Measurements from ENCODE around the gene ARL4C. TPM values are rescaled to one million over a fixed set of nuclear protein-coding genes. Genes with fewer than 3 reads are reported as not detected.

Gene ARL4C
- total and polyA plus RNA-seq, 2 of the 8 experiments (the other 6 are each of a cell fraction or from before 2014, with no cell fraction given), result 7.0 to 16.9 TPM

DNA sequence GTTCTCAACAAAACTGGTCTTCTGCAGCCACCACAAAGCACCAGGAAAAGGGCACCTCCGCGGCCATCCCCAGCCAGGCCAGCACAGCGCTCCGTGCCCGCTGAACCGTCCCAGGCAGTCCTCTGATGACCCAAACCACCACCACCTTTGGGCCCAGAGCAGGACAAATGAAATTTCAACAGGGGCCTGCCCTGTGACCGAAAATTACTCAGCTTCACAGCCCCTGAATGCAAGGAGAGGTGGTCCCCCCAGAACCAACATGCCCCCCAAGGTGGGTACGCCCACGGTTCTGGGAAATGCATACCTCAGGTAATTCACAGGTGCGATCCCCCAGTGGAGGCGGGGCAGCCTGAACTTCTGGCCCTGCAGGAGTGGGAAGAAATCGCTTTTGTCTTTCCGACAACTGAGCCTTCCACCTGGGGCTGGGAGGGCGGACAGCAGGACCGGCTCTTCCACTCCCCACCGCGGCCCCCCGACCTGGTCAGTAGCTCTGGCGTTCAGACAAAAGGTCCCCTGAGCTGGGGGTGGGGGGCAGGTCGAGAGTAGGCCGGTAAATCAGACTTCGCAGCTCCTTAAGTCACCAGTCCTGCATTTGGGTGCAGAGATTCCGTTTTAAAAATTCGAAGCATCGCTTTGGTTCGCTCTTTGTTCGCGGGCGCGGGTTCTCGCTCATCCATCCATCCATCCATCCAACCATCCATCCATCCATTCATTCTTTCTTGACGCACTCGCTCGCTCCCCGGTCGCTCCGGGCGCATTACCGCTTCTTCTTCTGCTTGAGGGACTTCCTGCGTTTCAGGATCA is 1.4 kb downstream of the ARL4C start:
- DNase-seq (ENCODE audit: low read depth in 1 of 2, low spot score in 2 of 2) (peak in 1 of 2 experiments; percentile 73), FAIRE-seq (no peak)
- H2BK12ac ChIP-seq (ENCODE audit: low read depth, low read length), result peak overlapping the region; percentile 97; the same call in 1 of the 2 replicates
- peak overlapping the region; percentile 83 for H4K91ac ChIP-seq (replicated peaks; ENCODE audit: insufficient read length, low read length)
- H3K36me3 ChIP-seq (ENCODE audit: control insufficient read depth in 2 of 4, insufficient read depth in 4 of 4, low read length in 3 of 4), result no peaks in the 10 kb centered on the region
- no peak overlapping the region for H2BK15ac ChIP-seq (ENCODE audit: low read length)
- peak overlapping the region; percentile 97; the same call in 1 of the 2 replicates for H3K18ac ChIP-seq (ENCODE audit: extremely low read depth, low read length)
- peaks cover 22% of the 10 kb centered on the region for H3K23me2 ChIP-seq (ENCODE audit: low read depth, low read length)
- no peak overlapping the region for H2AFZ ChIP-seq (ENCODE audit: low read length)
- peak overlapping the region; percentile 37 to 81 (median 71) for H3K9ac ChIP-seq (replicated peaks in 1 of 4; ENCODE audit: extremely low read depth in 1 of 4, low read depth in 3 of 4, low read length in 3 of 4)
- no peak overlapping the region for H2BK120ac ChIP-seq (replicated peaks; ENCODE audit: low read depth, low read length)
- H3K79me1 ChIP-seq (ENCODE audit: low read depth, low read length), result peaks cover 3% of the 10 kb centered on the region
- peaks cover 6 to 15% of the 10 kb centered on the region in 2 experiments for H4K20me1 ChIP-seq (replicated peaks in 1 of 2; ENCODE audit: control insufficient read depth in 1 of 2, insufficient read depth in 2 of 2, low read length in 2 of 2)
- peak overlapping the region; percentile 52 for H3K56ac ChIP-seq (replicated peaks; ENCODE audit: insufficient read length, low read depth, low read length)
- POLR2A ChIA-PET (ENCODE audit: partially characterized antibody), result interaction anchor here (0.7 to 1.2 kb wide), 5 partner anchors 9 to 337 kb away, joined by 3 read pairs; no protein-coding TSS in a partner anchor
- CTCF ChIA-PET (ENCODE audit: partially characterized antibody), result interaction anchor here (1.0 to 1.6 kb wide), 5 partner anchors 53 to 229 kb away, joined by 3 to 5 read pairs (median 4); no protein-coding TSS in a partner anchor
- H3K14ac ChIP-seq (ENCODE audit: insufficient read length), result peak overlapping the region; percentile 34
- peak overlapping the region; percentile 57; the same call in 1 of the 2 replicates for H2AK5ac ChIP-seq (ENCODE audit: low read depth, low read length)
- WGBS, 2 experiments (ENCODE audit: extremely low coverage in 1 of 2, insufficient coverage in 1 of 2, insufficient read length in 1 of 2, insufficient replicate concordance in 2 of 2, low coverage in 1 of 2, low lambda C conversion rate in 2 of 2, missing lambda C conversion rate in 1 of 2), result 4% methylated on average over 36 of the region's 40 CpGs; no CpG with 5 or more reads in 1 of the 2 experiments
- peak overlapping the region; percentile 68 to 91 (median 81) for H3K4me3 ChIP-seq (ENCODE audit: extremely low read depth in 1 of 4, insufficient read depth in 2 of 4, low read depth in 3 of 4, low read length in 4 of 4)
- H3K4ac ChIP-seq (replicated peaks; ENCODE audit: insufficient read length, low read depth, low read length), result no peak overlapping the region
- H2BK5ac ChIP-seq (ENCODE audit: low read depth, low read length), result peak overlapping the region; percentile 66; the same call in 1 of the 2 replicates
- peaks cover 0 to 48% of the 10 kb centered on the region in 2 experiments; a peak in 3 of 4 replicates for H3K79me2 ChIP-seq (ENCODE audit: control insufficient read depth in 1 of 2, insufficient read depth in 2 of 2, low read length in 2 of 2)
- H2BK20ac ChIP-seq (ENCODE audit: low read length), result no peak overlapping the region
- no peak overlapping the region for H3K27ac ChIP-seq (ENCODE audit: low read depth, low read length)
- H3K4me2 ChIP-seq (ENCODE audit: insufficient read depth in 1 of 2, low read depth in 2 of 2, low read length in 2 of 2), result peak overlapping the region; percentile 93 to 95
- H4K8ac ChIP-seq (ENCODE audit: extremely low read depth, insufficient read depth, low read length), result peak overlapping the region; percentile 15; the same call in 1 of the 2 replicates
- H4K5ac ChIP-seq (ENCODE audit: insufficient read length, low read depth, low read length), result no peak overlapping the region
- H3K4me1 ChIP-seq (replicated peaks in 1 of 4; ENCODE audit: control insufficient read depth in 3 of 4, insufficient read depth in 4 of 4, low read length in 3 of 4), result peaks cover 0 to 12% (median 3%) of the 10 kb centered on the region in 4 experiments; a peak in 5 of 7 replicates
- H3K23ac ChIP-seq (ENCODE audit: insufficient read length), result no peak overlapping the region
- H3K27me3 ChIP-seq (replicated peaks in 1 of 4; ENCODE audit: control insufficient read depth in 3 of 4, extremely low read depth in 1 of 4, insufficient read depth in 3 of 4, low read length in 3 of 4), result peaks cover 0 to 11% (median 3%) of the 10 kb centered on the region in 4 experiments; a peak in 4 of 7 replicates
- no peaks in the 10 kb centered on the region for H3K9me3 ChIP-seq (ENCODE audit: insufficient read depth in 2 of 2, low read depth in 1 of 2, low read length in 1 of 2)
- TF ChIP-seq FOSL1 (IDR thresholded peaks at IDR 0.05; ENCODE audit: insufficient read depth, low read depth, low read length), result no peak
- TF ChIP-seq, protein P1, sequence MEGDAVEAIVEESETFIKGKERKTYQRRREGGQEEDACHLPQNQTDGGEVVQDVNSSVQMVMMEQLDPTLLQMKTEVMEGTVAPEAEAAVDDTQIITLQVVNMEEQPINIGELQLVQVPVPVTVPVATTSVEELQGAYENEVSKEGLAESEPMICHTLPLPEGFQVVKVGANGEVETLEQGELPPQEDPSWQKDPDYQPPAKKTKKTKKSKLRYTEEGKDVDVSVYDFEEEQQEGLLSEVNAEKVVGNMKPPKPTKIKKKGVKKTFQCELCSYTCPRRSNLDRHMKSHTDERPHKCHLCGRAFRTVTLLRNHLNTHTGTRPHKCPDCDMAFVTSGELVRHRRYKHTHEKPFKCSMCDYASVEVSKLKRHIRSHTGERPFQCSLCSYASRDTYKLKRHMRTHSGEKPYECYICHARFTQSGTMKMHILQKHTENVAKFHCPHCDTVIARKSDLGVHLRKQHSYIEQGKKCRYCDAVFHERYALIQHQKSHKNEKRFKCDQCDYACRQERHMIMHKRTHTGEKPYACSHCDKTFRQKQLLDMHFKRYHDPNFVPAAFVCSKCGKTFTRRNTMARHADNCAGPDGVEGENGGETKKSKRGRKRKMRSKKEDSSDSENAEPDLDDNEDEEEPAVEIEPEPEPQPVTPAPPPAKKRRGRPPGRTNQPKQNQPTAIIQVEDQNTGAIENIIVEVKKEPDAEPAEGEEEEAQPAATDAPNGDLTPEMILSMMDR (IDR thresholded peaks at IDR 0.05; ENCODE audit: control extremely low read depth in 1 of 3, insufficient read depth in 1 of 3, low read depth in 1 of 3, low read length in 3 of 3), result no peak
- no peak for TF ChIP-seq CBX8 (IDR thresholded peaks at IDR 0.05; ENCODE audit: borderline replicate concordance, low read depth, low read length)
- no peak for TF ChIP-seq JUND (IDR thresholded peaks at IDR 0.05; ENCODE audit: low read length)
- TF ChIP-seq CEBPB (IDR thresholded peaks at IDR 0.05; ENCODE audit: low read depth, low read length), result no peak
- TF ChIP-seq EP300 (IDR thresholded peaks at IDR 0.05; ENCODE audit: borderline replicate concordance in 1 of 2, low read depth in 2 of 2, low read length in 2 of 2), result peak in 1 of 2 experiments; percentile 46; a peak in 1 of 3 replicates
- no peak for TF ChIP-seq CBX5 (IDR thresholded peaks at IDR 0.05; ENCODE audit: low read depth, low read length)
- peak; percentile 36; the same call in 1 of the 2 replicates for TF ChIP-seq TBP (IDR thresholded peaks at IDR 0.05; ENCODE audit: low read depth, low read length)
